AML-193 (cell line): ENCODE measurements around the gene ACSL3.
A peak's percentile ranks its signal among the peaks of the same experiment; 100 is the strongest.

Source experiments
- DNase-seq, 2 experiments: peaks; one replicate each; lab custom pipeline; 2025; lab: John Stamatoyannopoulos, UW

Gene ACSL3

GRCh38 chr2:222942561-222942960 is 81.7 kb downstream of the ACSL3 start:
- DNase-seq, result no peak

- DNase-seq, result no peak
Measured at GRCh38 chr2:222942977-222943376, 82.1 kb downstream of the ACSL3 start.

GRCh38 chr2:222943820-222944219 is 83.0 kb downstream of the ACSL3 start:
- DNase-seq, result no peak

- DNase-seq, result no peak
Measured at GRCh38 chr2:222944552-222944951, 83.7 kb downstream of the ACSL3 start.

- DNase-seq, result no peak
Measured at GRCh38 chr2:222944971-222945740, 84.3 kb downstream of the ACSL3 start.

- no peak for DNase-seq
Measured at GRCh38 chr2:222945887-222946286, 85.1 kb downstream of the ACSL3 start.

- no peak for DNase-seq
Measured at GRCh38 chr2:222946700-222947287, 86.0 kb downstream of the ACSL3 start.

GRCh38 chr2:222949073-222949472 is 88.2 kb downstream of the ACSL3 start:
- no peak for DNase-seq

- DNase-seq, result no peak
Measured at GRCh38 chr2:222949690-222950323, 89.0 kb downstream of the ACSL3 start.

GRCh38 chr2:222950638-222951285 is 89.9 kb downstream of the ACSL3 start:
- DNase-seq, result no peak

- DNase-seq, result no peak
Measured at GRCh38 chr2:222952204-222952603, 91.4 kb downstream of the ACSL3 start.

GRCh38 chr2:222955008-222955407 is 94.2 kb downstream of the ACSL3 start:
- DNase-seq, result peak; percentile 51 to 55

GRCh38 chr2:222959358-222959757 is 98.5 kb downstream of the ACSL3 start:
- DNase-seq, result no peak

GRCh38 chr2:222960126-222960525 is 99.3 kb downstream of the ACSL3 start:
- DNase-seq, result no peak

- DNase-seq, result no peak
Measured at GRCh38 chr2:222963641-222964040, 102.8 kb downstream of the ACSL3 start.

- no peak for DNase-seq
Measured at GRCh38 chr2:222964376-222965031, 103.7 kb downstream of the ACSL3 start.

GRCh38 chr2:222965555-222965954 is 104.7 kb downstream of the ACSL3 start:
- DNase-seq, result no peak

- no peak for DNase-seq
Measured at GRCh38 chr2:222968550-222969155, 107.8 kb downstream of the ACSL3 start.

GRCh38 chr2:222969491-222969890 is 108.7 kb downstream of the ACSL3 start:
- peak; percentile 47 to 60 for DNase-seq

GRCh38 chr2:222972420-222972819 is 111.6 kb downstream of the ACSL3 start:
- no peak for DNase-seq

- DNase-seq, result no peak
Measured at GRCh38 chr2:222973237-222973636, 112.4 kb downstream of the ACSL3 start.

- no peak for DNase-seq
Measured at GRCh38 chr2:222973733-222974132, 112.9 kb downstream of the ACSL3 start.
